HEK293 (cell line): ENCODE results near the gene MYBBP1A.
A peak's percentile ranks its signal among the peaks of the same experiment; 100 is the strongest.

ENCODE experiments used
- CTCF ChIA-PET: fragments of 350-600 bp; formaldehyde crosslinking; extraction: SDS; loops from one replicate; lab custom pipeline; 2021; ENCODE audit warnings: antibody characterized with exemption; lab: Yijun Ruan, JAX
- POLR2A ChIA-PET: fragments of 300-600 bp; formaldehyde crosslinking; extraction: SDS; loops from one replicate; lab custom pipeline; 2020; ENCODE audit warnings: antibody characterized with exemption, inconsistent platforms; lab: Yijun Ruan, JAX
- H3K27ac ChIP-seq: fragments of 200-500 bp; sonication (Bioruptor generic); 2 replicates; pipeline ENCODE4 v1.5.1; 2014; ENCODE audit warnings: low read depth, low read length, control low read depth, inconsistent platforms; ENCODE audit errors: extremely low read depth
- H3K36me3 ChIP-seq, 2 experiments: fragments of 200-500 bp in 1 of 2; sonication (Bioruptor generic) in 1 of 2; 1 replicate in 1 of 2; 2 replicates in 1 of 2; pipeline ENCODE4 v1.5.1; 2014 to 2017; ENCODE audit warnings: inconsistent platforms in 2 of 2, low read length in 2 of 2; ENCODE audit not compliant: control insufficient read depth in 2 of 2, insufficient read depth in 1 of 2
- H3K4me1 ChIP-seq: fragments of 200-500 bp; sonication (Bioruptor generic); 2 replicates; pipeline ENCODE4 v1.5.1; 2014; ENCODE audit warnings: mild to moderate bottlenecking, low read length, inconsistent platforms; ENCODE audit not compliant: control insufficient read depth, insufficient read depth
- H3K4me3 ChIP-seq: 2 replicates; pipeline ENCODE4 v1.5.1; 2011; ENCODE audit warnings: low read depth, mild to moderate bottlenecking, control low read depth, low read length, moderate library complexity
- H3K9me3 ChIP-seq: fragments of 200-500 bp; sonication (Bioruptor generic); 2 replicates; pipeline ENCODE4 v1.5.1; 2014; ENCODE audit warnings: low read depth, low read length, inconsistent platforms; ENCODE audit not compliant: control insufficient read depth, insufficient read depth
- EGR2 ChIP-seq: fragments of 450-650 bp; formaldehyde crosslinking; IDR thresholded peaks from 2 replicates; pipeline ENCODE4 v1.5.1; 2016; ENCODE audit warnings: low read depth, missing biosample characterization, missing genetic modification characterization
- KLF10 ChIP-seq: fragments of 450-650 bp; IDR thresholded peaks from 2 replicates; pipeline ENCODE4 v1.5.1; 2018; ENCODE audit warnings: missing biosample characterization, mild to moderate bottlenecking, missing genetic modification characterization
- KLF17 ChIP-seq: fragments of 450-650 bp; formaldehyde crosslinking; IDR thresholded peaks from 2 replicates; pipeline ENCODE4 v1.5.1; 2016; ENCODE audit warnings: missing biosample characterization, missing genetic modification characterization
- MEIS1 ChIP-seq: sonication (generic); formaldehyde crosslinking; IDR thresholded peaks from 2 replicates; pipeline ENCODE4 v1.8.1; 2022; ENCODE audit warnings: missing genetic modification reagents, mild to moderate bottlenecking, borderline replicate concordance
- REPIN1 ChIP-seq: fragments of 450-650 bp; formaldehyde crosslinking; IDR thresholded peaks from 2 replicates; pipeline ENCODE4 v1.5.1; 2017; ENCODE audit warnings: missing biosample characterization, missing genetic modification characterization, low read depth
- TCF7L2 ChIP-seq: IDR thresholded peaks from 2 replicates; pipeline ENCODE4 v1.6.1; 2011; ENCODE audit warnings: low read depth, mild to moderate bottlenecking, inconsistent platforms, low read length, moderate library complexity, borderline replicate concordance
- ZFHX2 ChIP-seq: fragments of 450-650 bp; formaldehyde crosslinking; conservative IDR thresholded peaks from 2 replicates; pipeline ENCODE4 v1.5.1; 2016; ENCODE audit warnings: missing biosample characterization, missing genetic modification characterization
- ZIC2 ChIP-seq: fragments of 450-650 bp; formaldehyde crosslinking; IDR thresholded peaks from 2 replicates; pipeline ENCODE4 v1.5.1; 2016; ENCODE audit warnings: missing biosample characterization, missing genetic modification characterization
- ZNF18 ChIP-seq: fragments of 450-650 bp; formaldehyde crosslinking; IDR thresholded peaks from 2 replicates; pipeline ENCODE4 v1.5.1; 2016; ENCODE audit warnings: missing biosample characterization, missing genetic modification characterization
- ZNF202 ChIP-seq: fragments of 450-650 bp; formaldehyde crosslinking; IDR thresholded peaks from 2 replicates; pipeline ENCODE4 v1.5.1; 2016; ENCODE audit warnings: missing biosample characterization, missing genetic modification characterization, borderline replicate concordance
- ZNF221 ChIP-seq: fragments of 450-650 bp; formaldehyde crosslinking; IDR thresholded peaks from 2 replicates; pipeline ENCODE4 v1.5.1; 2017; ENCODE audit warnings: missing biosample characterization, missing genetic modification characterization, borderline replicate concordance
- ZNF433 ChIP-seq: fragments of 450-650 bp; formaldehyde crosslinking; IDR thresholded peaks from 2 replicates; pipeline ENCODE4 v1.5.1; 2016; ENCODE audit warnings: missing biosample characterization, missing genetic modification characterization, low read depth
- ZNF510 ChIP-seq: fragments of 450-650 bp; formaldehyde crosslinking; IDR thresholded peaks from 2 replicates; pipeline ENCODE4 v1.5.1; 2018; ENCODE audit warnings: mild to moderate bottlenecking, missing genetic modification characterization, missing biosample characterization; ENCODE audit not compliant: insufficient replicate concordance
- ZNF701 ChIP-seq: fragments of 450-650 bp; formaldehyde crosslinking; IDR thresholded peaks from 2 replicates; pipeline ENCODE4 v1.5.1; 2016; ENCODE audit warnings: missing biosample characterization, missing genetic modification characterization
- ZNF76 ChIP-seq: fragments of 450-650 bp; formaldehyde crosslinking; IDR thresholded peaks from 2 replicates; pipeline ENCODE4; 2016; ENCODE audit warnings: low read depth, missing biosample characterization, missing genetic modification characterization, borderline replicate concordance
- ZNF837 ChIP-seq: fragments of 450-650 bp; formaldehyde crosslinking; IDR thresholded peaks from 2 replicates; pipeline ENCODE4 v1.5.1; 2016; ENCODE audit warnings: missing biosample characterization, missing genetic modification characterization
- TF ChIP-seq, protein P1 (sequence below): fragments of 450-650 bp; formaldehyde crosslinking; IDR thresholded peaks from 2 replicates; pipeline ENCODE4 v1.5.1; 2016; ENCODE audit warnings: missing biosample characterization, missing genetic modification characterization
- TF ChIP-seq, protein P2 (sequence below): fragments of 450-650 bp; formaldehyde crosslinking; IDR thresholded peaks from 2 replicates; pipeline ENCODE4 v1.5.1; 2016; ENCODE audit warnings: missing biosample characterization, missing genetic modification characterization
- TF ChIP-seq, protein P3 (sequence below): fragments of 450-650 bp; formaldehyde crosslinking; conservative IDR thresholded peaks from 2 replicates; pipeline ENCODE4 v1.5.1; 2016; ENCODE audit warnings: low read depth, missing biosample characterization, missing genetic modification characterization

MYBBP1A gene

DNA sequence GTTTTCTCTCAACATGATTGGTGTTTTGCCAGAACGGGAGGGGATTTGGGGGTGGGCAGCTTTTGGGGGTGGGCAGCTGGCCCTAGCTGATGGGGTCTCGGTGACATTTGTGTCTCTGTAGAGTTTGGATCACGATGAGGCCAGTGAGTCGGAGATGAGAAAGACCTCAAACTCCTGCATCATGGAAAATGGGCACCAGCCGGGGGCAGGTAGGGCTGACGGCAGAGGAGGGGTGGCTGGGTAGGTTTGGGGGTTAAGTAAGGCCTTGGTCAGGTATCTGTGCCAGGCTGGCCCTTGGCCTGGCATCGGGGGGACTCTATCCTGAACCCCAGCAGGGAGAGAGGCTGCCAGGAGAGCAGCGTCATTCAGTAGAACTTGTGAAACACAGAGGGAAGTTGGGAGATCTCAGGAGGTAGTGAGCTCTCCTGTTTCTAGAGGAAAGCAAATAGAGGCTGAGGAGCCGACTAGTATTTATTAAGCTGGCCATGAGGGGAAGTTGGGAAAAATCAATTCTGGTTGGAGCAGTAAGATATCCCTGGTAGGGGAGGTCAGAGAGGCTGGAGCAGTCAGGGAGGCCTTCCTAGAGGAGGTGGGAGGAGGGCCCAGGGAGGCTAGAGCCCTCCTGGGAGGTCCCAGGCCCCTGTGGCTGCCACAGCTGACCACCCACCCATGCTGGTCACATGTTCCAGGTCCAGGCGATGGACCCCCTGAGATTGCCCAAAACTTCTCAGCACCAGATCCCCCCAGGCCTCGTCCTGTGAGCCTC is 37.2 kb upstream of the MYBBP1A start:
- TF ChIP-seq ZNF221 (tag by site-specific recombination) (no peak), ZNF202 (tag by site-specific recombination) (no peak), ZNF433 (tag by site-specific recombination) (no peak), TCF7L2 (no peak), ZNF510 (tag by site-specific recombination) (no peak), MEIS1 (CRISPR knock-in tag) (no peak), REPIN1 (no peak), ZNF701 (tag by site-specific recombination) (no peak), KLF17 (tag by site-specific recombination) (no peak), ZNF76 (tag by site-specific recombination) (no peak), ZNF837 (tag by site-specific recombination) (no peak)
- TF ChIP-seq, protein P1, sequence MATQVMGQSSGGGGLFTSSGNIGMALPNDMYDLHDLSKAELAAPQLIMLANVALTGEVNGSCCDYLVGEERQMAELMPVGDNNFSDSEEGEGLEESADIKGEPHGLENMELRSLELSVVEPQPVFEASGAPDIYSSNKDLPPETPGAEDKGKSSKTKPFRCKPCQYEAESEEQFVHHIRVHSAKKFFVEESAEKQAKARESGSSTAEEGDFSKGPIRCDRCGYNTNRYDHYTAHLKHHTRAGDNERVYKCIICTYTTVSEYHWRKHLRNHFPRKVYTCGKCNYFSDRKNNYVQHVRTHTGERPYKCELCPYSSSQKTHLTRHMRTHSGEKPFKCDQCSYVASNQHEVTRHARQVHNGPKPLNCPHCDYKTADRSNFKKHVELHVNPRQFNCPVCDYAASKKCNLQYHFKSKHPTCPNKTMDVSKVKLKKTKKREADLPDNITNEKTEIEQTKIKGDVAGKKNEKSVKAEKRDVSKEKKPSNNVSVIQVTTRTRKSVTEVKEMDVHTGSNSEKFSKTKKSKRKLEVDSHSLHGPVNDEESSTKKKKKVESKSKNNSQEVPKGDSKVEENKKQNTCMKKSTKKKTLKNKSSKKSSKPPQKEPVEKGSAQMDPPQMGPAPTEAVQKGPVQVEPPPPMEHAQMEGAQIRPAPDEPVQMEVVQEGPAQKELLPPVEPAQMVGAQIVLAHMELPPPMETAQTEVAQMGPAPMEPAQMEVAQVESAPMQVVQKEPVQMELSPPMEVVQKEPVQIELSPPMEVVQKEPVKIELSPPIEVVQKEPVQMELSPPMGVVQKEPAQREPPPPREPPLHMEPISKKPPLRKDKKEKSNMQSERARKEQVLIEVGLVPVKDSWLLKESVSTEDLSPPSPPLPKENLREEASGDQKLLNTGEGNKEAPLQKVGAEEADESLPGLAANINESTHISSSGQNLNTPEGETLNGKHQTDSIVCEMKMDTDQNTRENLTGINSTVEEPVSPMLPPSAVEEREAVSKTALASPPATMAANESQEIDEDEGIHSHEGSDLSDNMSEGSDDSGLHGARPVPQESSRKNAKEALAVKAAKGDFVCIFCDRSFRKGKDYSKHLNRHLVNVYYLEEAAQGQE (tag by site-specific recombination) = no peak
- Histone ChIP-seq H3K9me3 (no peaks in the 10 kb centered on the region), H3K4me1 (no peaks in the 10 kb centered on the region), H3K4me3 (no peak overlapping the region), H3K27ac (no peak overlapping the region), H3K36me3 (no peaks in the 10 kb centered on the region)
- ChIA-PET CTCF (interaction anchor here (0.9 to 7.8 kb wide), 2 partner anchors 8 to 25 kb away, joined by 3 to 58 read pairs; no protein-coding TSS in a partner anchor), POLR2A (no interaction called here)

DNA sequence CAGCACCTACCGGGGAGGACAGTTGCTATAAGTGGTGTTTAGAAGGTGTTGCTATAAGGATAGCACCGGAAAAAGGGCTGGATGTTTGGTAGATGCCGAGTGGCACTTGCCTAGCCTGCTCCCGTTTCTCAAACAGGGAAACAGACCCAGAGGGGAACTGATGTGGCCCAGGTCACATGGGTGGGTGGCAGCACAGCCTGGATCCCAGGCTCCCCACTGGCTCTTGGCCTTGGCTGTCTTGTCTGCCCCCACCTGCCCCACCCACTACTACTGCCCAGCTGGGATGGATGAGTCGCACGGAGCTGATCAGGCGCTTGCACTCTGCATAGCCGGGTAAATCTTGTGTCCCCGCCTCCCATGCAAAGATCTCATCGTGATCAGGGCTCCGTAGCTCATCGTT is 36.3 kb upstream of the MYBBP1A start:
- H3K4me1 ChIP-seq = no peaks in the 10 kb centered on the region
- POLR2A ChIA-PET = no interaction called here
- H3K9me3 ChIP-seq = no peaks in the 10 kb centered on the region
- no peak overlapping the region for H3K27ac ChIP-seq
- no peaks in the 10 kb centered on the region for H3K36me3 ChIP-seq
- CTCF ChIA-PET = interaction anchor here (0.6 to 7.8 kb wide), 3 partner anchors 8 to 24 kb away, joined by 3 to 58 read pairs (median 3); no protein-coding TSS in a partner anchor
- H3K4me3 ChIP-seq = no peak overlapping the region
- TF ChIP-seq, protein P2, sequence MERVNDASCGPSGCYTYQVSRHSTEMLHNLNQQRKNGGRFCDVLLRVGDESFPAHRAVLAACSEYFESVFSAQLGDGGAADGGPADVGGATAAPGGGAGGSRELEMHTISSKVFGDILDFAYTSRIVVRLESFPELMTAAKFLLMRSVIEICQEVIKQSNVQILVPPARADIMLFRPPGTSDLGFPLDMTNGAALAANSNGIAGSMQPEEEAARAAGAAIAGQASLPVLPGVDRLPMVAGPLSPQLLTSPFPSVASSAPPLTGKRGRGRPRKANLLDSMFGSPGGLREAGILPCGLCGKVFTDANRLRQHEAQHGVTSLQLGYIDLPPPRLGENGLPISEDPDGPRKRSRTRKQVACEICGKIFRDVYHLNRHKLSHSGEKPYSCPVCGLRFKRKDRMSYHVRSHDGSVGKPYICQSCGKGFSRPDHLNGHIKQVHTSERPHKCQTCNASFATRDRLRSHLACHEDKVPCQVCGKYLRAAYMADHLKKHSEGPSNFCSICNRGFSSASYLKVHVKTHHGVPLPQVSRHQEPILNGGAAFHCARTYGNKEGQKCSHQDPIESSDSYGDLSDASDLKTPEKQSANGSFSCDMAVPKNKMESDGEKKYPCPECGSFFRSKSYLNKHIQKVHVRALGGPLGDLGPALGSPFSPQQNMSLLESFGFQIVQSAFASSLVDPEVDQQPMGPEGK = 0 out of 2 replicates have a peak, but pooled peaks have one; percentile 47
- TF ChIP-seq ZNF18 (tag by site-specific recombination) (no peak), ZFHX2 (tag by site-specific recombination) (peak; percentile 89), ZIC2 (tag by site-specific recombination) (peak; percentile 70), EGR2 (tag by site-specific recombination) (peak; percentile 86), KLF10 (tag by site-specific recombination) (0 out of 2 replicates have a peak, but pooled peaks have one; percentile 27)
- TF ChIP-seq, protein P3, sequence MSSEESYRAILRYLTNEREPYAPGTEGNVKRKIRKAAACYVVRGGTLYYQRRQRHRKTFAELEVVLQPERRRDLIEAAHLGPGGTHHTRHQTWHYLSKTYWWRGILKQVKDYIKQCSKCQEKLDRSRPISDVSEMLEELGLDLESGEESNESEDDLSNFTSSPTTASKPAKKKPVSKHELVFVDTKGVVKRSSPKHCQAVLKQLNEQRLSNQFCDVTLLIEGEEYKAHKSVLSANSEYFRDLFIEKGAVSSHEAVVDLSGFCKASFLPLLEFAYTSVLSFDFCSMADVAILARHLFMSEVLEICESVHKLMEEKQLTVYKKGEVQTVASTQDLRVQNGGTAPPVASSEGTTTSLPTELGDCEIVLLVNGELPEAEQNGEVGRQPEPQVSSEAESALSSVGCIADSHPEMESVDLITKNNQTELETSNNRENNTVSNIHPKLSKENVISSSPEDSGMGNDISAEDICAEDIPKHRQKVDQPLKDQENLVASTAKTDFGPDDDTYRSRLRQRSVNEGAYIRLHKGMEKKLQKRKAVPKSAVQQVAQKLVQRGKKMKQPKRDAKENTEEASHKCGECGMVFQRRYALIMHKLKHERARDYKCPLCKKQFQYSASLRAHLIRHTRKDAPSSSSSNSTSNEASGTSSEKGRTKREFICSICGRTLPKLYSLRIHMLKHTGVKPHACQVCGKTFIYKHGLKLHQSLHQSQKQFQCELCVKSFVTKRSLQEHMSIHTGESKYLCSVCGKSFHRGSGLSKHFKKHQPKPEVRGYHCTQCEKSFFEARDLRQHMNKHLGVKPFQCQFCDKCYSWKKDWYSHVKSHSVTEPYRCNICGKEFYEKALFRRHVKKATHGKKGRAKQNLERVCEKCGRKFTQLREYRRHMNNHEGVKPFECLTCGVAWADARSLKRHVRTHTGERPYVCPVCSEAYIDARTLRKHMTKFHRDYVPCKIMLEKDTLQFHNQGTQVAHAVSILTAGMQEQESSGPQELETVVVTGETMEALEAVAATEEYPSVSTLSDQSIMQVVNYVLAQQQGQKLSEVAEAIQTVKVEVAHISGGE (tag by site-specific recombination) = no peak
